Heart right ventricle (tissue), 16 donors: ENCODE measurements around the gene PCBP2. TPM values are rescaled to one million over a fixed set of nuclear protein-coding genes. Genes with fewer than 3 reads are reported as not detected.

Experiments
- ATAC-seq, 8 donors: fragments of 200-7000 bp; cut with Tn5 transposase; one replicate each; pipeline ENCODE4 v1.9.1; 2020; ENCODE audit warnings: mild to moderate bottlenecking in 8 of 8, moderate library complexity in 8 of 8, moderate number of reproducible peaks in 1 of 8
- DNase-seq, 2 donors: peaks; one replicate each; pipeline ENCODE4 v3.0.0-alpha.2; 2020
- H3K27ac ChIP-seq, 10 donors: fragments of 200-600 bp; sonication (generic) in 2 of 10; one replicate each; pipeline versions ENCODE4 v1.5.0 to v1.8.0; 2020 to 2022; ENCODE audit warnings: mild to moderate bottlenecking in 3 of 10
- H3K27me3 ChIP-seq, 7 donors: fragments of 200-600 bp; one replicate each; pipeline ENCODE4 v1.8.0; 2021 to 2022; ENCODE audit warnings: mild to moderate bottlenecking in 2 of 7
- H3K36me3 ChIP-seq, 9 donors: fragments of 200-600 bp; sonication (generic) in 1 of 9; one replicate each; pipeline versions ENCODE4 v1.5.0 to v1.8.0; 2020 to 2022; ENCODE audit warnings: mild to moderate bottlenecking in 2 of 9
- H3K4me1 ChIP-seq, 9 donors: fragments of 200-600 bp; sonication (generic) in 1 of 9; one replicate each; pipeline versions ENCODE4 v1.5.0 to v1.8.0; 2020 to 2022; ENCODE audit warnings: mild to moderate bottlenecking in 4 of 9
- H3K4me3 ChIP-seq, 10 donors: fragments of 200-600 bp; sonication (generic) in 2 of 10; one replicate each; pipeline versions ENCODE4 v1.5.0 to v1.8.0; 2020 to 2022; ENCODE audit warnings: mild to moderate bottlenecking in 7 of 10, moderate library complexity in 2 of 10
- H3K9me3 ChIP-seq, 11 donors: fragments of 200-600 bp in 10 of 11; sonication (generic) in 2 of 11; one replicate each; pipeline versions ENCODE4 v1.5.0 to v1.8.0; 2013 to 2022; ENCODE audit warnings: mild to moderate bottlenecking in 2 of 11, control low read depth in 1 of 11, moderate library complexity in 1 of 11
- CTCF ChIP-seq, 9 donors: fragments of 200-600 bp; sonication (generic) in 2 of 9; IDR thresholded peaks; one replicate each; pipeline versions ENCODE4 v1.5.0 to v1.8.0; 2021 to 2022; ENCODE audit warnings: antibody characterized with exemption in 9 of 9, mild to moderate bottlenecking in 5 of 9, moderate library complexity in 1 of 9
- WGBS, 2 donors: extraction: QIAGEN DNeasy Blood & Tissue Kit; methylation state at CpG; one replicate each; pipeline ENCODE4 v1.1.7; 2013; ENCODE audit warnings: inconsistent platforms in 1 of 2; 5-methylcytosine and 5-hydroxymethylcytosine counted together
- intact Hi-C, 10 donors: fragments of 100-400 bp; cut with DNase I; formaldehyde crosslinking; loops; one replicate each; pipeline versions ENCODE4 v1.11.1 to v1.14.2; 2022
- polyA plus RNA-seq, 2 donors: library from polyadenylated mRNA; stranded (reverse); fragments of 200-250 nt; gene quantifications; one replicate each; pipeline ENCODE4 v1.2.3, GENCODE V29; 2013
- total RNA-seq, 10 donors: library from RNA; stranded (reverse); fragmentation: NEBNext Ultra II Directional in 3 of 10; extraction: Animal tissue kit (Norgen Biotek cat#: 25700) in 3 of 10; gene quantifications; one replicate each; pipeline versions ENCODE4 v1.2.1 to v1.2.4, GENCODE V29; 2021 to 2023
- donor health status: Arrhythmogenic right ventricular cardiomyopathy.
- donor health status: ischemic (EF 13 %, LVEDD 7.1; RV severe dilation, severe dysfunction).
- donor health status: healthy with polysubstance abuse.
- donor health status: DM: no; HTN: yes; CAD: no.
- donor health status: DM: no; HTN: no; CAD: no.
- donor health status: ischemic (EF 25% LVEDD 6.9; RV normal size, moderate dysfunction).
- donor health status: ischemic (EF 25% LVEDD 5.7; RV mildly dilated, moderate dysfunction).
- donor health status: healthy.
- donor health status: DM: yes; HTN: yes; CAD: no.
- donor health status: Ischemic cardiomyopathy.
- donor health status: ischemic (EF 35%, LVEDD 5.7; RV mildly dilated, moderate dysfunction).
- donor health status: nonischemic (EF 11% LVEDD 7.7; RV severe dilation, severe dysfunction).
- donor health status: DM: yes; HTN: yes; CAD: no.
- donor health status: PGD.
- donor health status: ischemic (EF 29% LVEDD 5.4; RV normal size, mild dysfunction).
- donor health status: nonischemic (EF 23%, LVEDD 6.1; RV moderate dilation, normal function).

PCBP2 gene
- total and polyA plus RNA-seq, 12 donors = 281 to 579 (median 555) TPM

GRCh38 chr12:53505086-53505485 lies 53.2 kb downstream of the PCBP2 start:
- H3K27ac ChIP-seq = peak overlapping the region in 1 of 10 donors; percentile 5
- peaks cover 0 to 60% (median 5%) of the 10 kb centered on the region in 9 donors for H3K36me3 ChIP-seq
- no peak for DNase-seq
- ATAC-seq = no peak
- TF ChIP-seq CTCF (IDR thresholded peaks at IDR 0.05) = no peak
- H3K4me1 ChIP-seq = peaks cover 15 to 39% (median 31%) of the 10 kb centered on the region in 9 donors
- no peaks in the 10 kb centered on the region for H3K9me3 ChIP-seq
- H3K4me3 ChIP-seq = no peak overlapping the region
- WGBS, 2 donors = 85 to 91% methylated on average over 10 of the region's 10 CpGs
- H3K27me3 ChIP-seq = no peaks in the 10 kb centered on the region
- intact Hi-C loops = loop anchor here in 7 of 10 donors (5.0 to 10.0 kb wide), 8 partner anchors 50 to 183 kb away; partner anchors contain the start of genes AAAS (in 2 of the 7), AMHR2 (in 2 of the 7), PCBP2 (in 2 of the 7) and PRR13 (in 1 of the 7)

- Histone ChIP-seq H3K27ac (peak overlapping the region in 1 of 10 donors; percentile 5), H3K4me3 (no peak overlapping the region), H3K4me1 (peaks cover 15 to 37% (median 28%) of the 10 kb centered on the region in 9 donors), H3K27me3 (no peaks in the 10 kb centered on the region), H3K9me3 (no peaks in the 10 kb centered on the region), H3K36me3 (peaks cover 0 to 67% (median 9%) of the 10 kb centered on the region in 9 donors)
- TF ChIP-seq CTCF (IDR thresholded peaks at IDR 0.05) = no peak
- intact Hi-C loops = loop anchor here in 7 of 10 donors (5.0 to 10.0 kb wide), 8 partner anchors 51 to 184 kb away; partner anchors contain the start of genes AAAS (in 2 of the 7), AMHR2 (in 2 of the 7), PCBP2 (in 2 of the 7) and PRR13 (in 1 of the 7)
- no peak for DNase-seq
- WGBS, 2 donors = 84 to 85% methylated on average over 19 of the region's 19 CpGs
- no peak for ATAC-seq
Measured at GRCh38 chr12:53505555-53506449, 53.9 kb downstream of the PCBP2 start.

- Histone ChIP-seq H3K36me3 (peaks cover 0 to 73% (median 15%) of the 10 kb centered on the region in 9 donors), H3K4me1 (peaks cover 15 to 36% (median 28%) of the 10 kb centered on the region in 9 donors), H3K27me3 (no peaks in the 10 kb centered on the region), H3K4me3 (no peak overlapping the region), H3K9me3 (no peaks in the 10 kb centered on the region), H3K27ac (no peak overlapping the region)
- intact Hi-C loops = loop anchor here in 7 of 10 donors (5.0 to 10.0 kb wide), 8 partner anchors 52 to 184 kb away; partner anchors contain the start of genes AAAS (in 2 of the 7), AMHR2 (in 2 of the 7), PCBP2 (in 2 of the 7) and PRR13 (in 1 of the 7)
- no peak for TF ChIP-seq CTCF (IDR thresholded peaks at IDR 0.05)
- ATAC-seq = no peak
- WGBS, 2 donors = 28 to 32% methylated on average over 2 of the region's 2 CpGs
- no peak for DNase-seq
Measured at GRCh38 chr12:53506450-53506785, 54.5 kb downstream of the PCBP2 start.

GRCh38 chr12:53506881-53507602 lies 55.1 kb downstream of the PCBP2 start, which contains the start of gene NPFF:
TSS of gene NPFF (minus strand) at chr12:53507484. CDS start at chr12:53507474, 10 bp downstream.
- H3K27ac ChIP-seq = peak within 1 kb of the TSS in 3 of 10 donors; percentile 44 to 74 (median 59)

More at GRCh38 chr12:53506881-53507602, 55.1 kb downstream of the PCBP2 start, which contains the start of gene NPFF:
- Histone ChIP-seq H3K36me3 (peaks cover 0 to 79% (median 18%) of the 10 kb centered on the region in 9 donors), H3K4me1 (peaks cover 10 to 30% (median 22%) of the 10 kb centered on the region in 9 donors), H3K9me3 (no peaks in the 10 kb centered on the region), H3K27me3 (no peaks in the 10 kb centered on the region), H3K4me3 (no peak within 1 kb of the TSS)
- no peak for ATAC-seq
- TF ChIP-seq CTCF (IDR thresholded peaks at IDR 0.05) = no peak
- DNase-seq = no peak
- intact Hi-C loops = loop anchor here in 7 of 10 donors (5.0 to 10.0 kb wide), 8 partner anchors 52 to 185 kb away; partner anchors contain the start of genes AAAS (in 2 of the 7), AMHR2 (in 2 of the 7), PCBP2 (in 2 of the 7) and PRR13 (in 1 of the 7)
- 88% methylated on average over 9 of the region's 9 CpGs for WGBS, 2 donors
